PC-3 (cell line): ENCODE measurements around the gene GRK3. TPM values are rescaled to one million over a fixed set of nuclear protein-coding genes. Genes with fewer than 3 reads are reported as not detected.

Source experiments
- ATAC-seq: fragments of 200-7000 bp; cut with Tn5 transposase; 2 replicates; pipeline ENCODE4 v1.9.1; 2020; ENCODE audit warnings: mild to moderate bottlenecking, moderate library complexity
- BruUV-seq: library from RNA; stranded (reverse); fragments of 400-500 nt; replicated peaks from 2 replicates; lab custom pipeline; 2021; lab: Mats Ljungman, UMichigan
- CTCF ChIA-PET: fragments of 300-600 bp; sonication (Branson Sonifier 250); formaldehyde crosslinking; loops from one replicate; lab custom pipeline; 2022; ENCODE audit warnings: antibody characterized with exemption; lab: Charles Lee
- POLR2A ChIA-PET: fragments of 300-600 bp; sonication (Branson Sonifier 250); formaldehyde crosslinking; loops from one replicate; lab custom pipeline; 2022; ENCODE audit warnings: antibody characterized with exemption; ENCODE audit not compliant: unreplicated experiment; lab: Charles Lee
- DNase-seq: peaks from one replicate; pipeline ENCODE4 v3.0.0-alpha.2; 2015
- H2AFZ ChIP-seq: fragments of 300-600 bp; sonication (generic); 2 replicates; pipeline ENCODE4 v1.6.0; 2016; ENCODE audit warnings: antibody characterized with exemption, low read length
- H3F3A ChIP-seq: fragments of 300-600 bp; sonication (generic); one replicate; pipeline ENCODE4 v1.6.0; 2017; ENCODE audit warnings: antibody characterized with exemption, low read length, control low read depth, mild to moderate bottlenecking; ENCODE audit not compliant: unreplicated experiment
- H3K27ac ChIP-seq: fragments of 300-600 bp; sonication (generic); 2 replicates; pipeline ENCODE4 v1.5.1; 2016; ENCODE audit warnings: mild to moderate bottlenecking, low read length
- H3K27me3 ChIP-seq: fragments of 300-600 bp; sonication (generic); 2 replicates; pipeline ENCODE4 v1.6.1; 2016; ENCODE audit warnings: low read length, mixed read lengths
- H3K36me3 ChIP-seq: fragments of 300-600 bp; sonication (generic); 2 replicates; pipeline ENCODE4 v1.6.1; 2016; ENCODE audit warnings: low read depth, mixed run types, low read length, mixed read lengths
- H3K4me1 ChIP-seq: fragments of 300-600 bp; sonication (generic); 2 replicates; pipeline ENCODE4 v1.5.1; 2016; ENCODE audit warnings: low read length; ENCODE audit not compliant: insufficient read depth
- H3K4me2 ChIP-seq: fragments of 300-600 bp; sonication (generic); 2 replicates; pipeline ENCODE4 v1.6.0; 2016; ENCODE audit warnings: low read length
- H3K4me3 ChIP-seq: fragments of 300-600 bp; sonication (generic); 2 replicates; pipeline ENCODE4 v1.5.1; 2016; ENCODE audit warnings: mild to moderate bottlenecking, low read length, mixed read lengths
- H3K79me2 ChIP-seq: fragments of 300-600 bp; sonication (generic); 2 replicates; pipeline ENCODE4 v1.6.1; 2017; ENCODE audit warnings: low read length, mixed read lengths
- H3K9ac ChIP-seq: fragments of 300-600 bp; sonication (generic); 2 replicates; pipeline ENCODE4 v1.6.0; 2016; ENCODE audit warnings: mild to moderate bottlenecking, low read length
- H3K9me2 ChIP-seq: fragments of 300-600 bp; sonication (generic); replicated peaks from 2 replicates; pipeline ENCODE4 v1.6.1; 2016; ENCODE audit warnings: mixed run types, low read length, mixed read lengths
- H3K9me3 ChIP-seq: fragments of 300-600 bp; sonication (generic); 2 replicates; pipeline ENCODE4 v1.6.1; 2016; ENCODE audit warnings: low read length, mixed read lengths
- H4K20me1 ChIP-seq: fragments of 300-600 bp; sonication (generic); 2 replicates; pipeline ENCODE4 v1.6.1; 2016; ENCODE audit warnings: low read length, mixed read lengths
- CTCF ChIP-seq: fragments of 300-600 bp; sonication (generic); conservative IDR thresholded peaks from 2 replicates; pipeline ENCODE4 v1.5.1; 2017; ENCODE audit warnings: antibody characterized with exemption, low read depth, mild to moderate bottlenecking, low read length
- EZH2 ChIP-seq: fragments of 300-600 bp; sonication (generic); IDR thresholded peaks from one replicate; pipeline ENCODE4 v1.6.1; 2017; ENCODE audit warnings: antibody characterized with exemption, mild to moderate bottlenecking, low read length; ENCODE audit not compliant: unreplicated experiment
- EZH2phosphoT487 ChIP-seq: fragments of 300-600 bp; sonication (generic); IDR thresholded peaks from 2 replicates; pipeline ENCODE4 v1.6.1; 2018; ENCODE audit warnings: mild to moderate bottlenecking, antibody characterized with exemption, low read length, borderline replicate concordance
- intact Hi-C: fragments of 100-400 bp; cut with micrococcal nuclease; formaldehyde crosslinking; loops from 2 replicates; pipeline ENCODE4 v1.9.0; 2023
- total RNA-seq: library from RNA; depleted of rRNA; stranded (reverse); fragments of >200 nt; gene quantifications from 2 replicates; pipeline ENCODE4 v1.2.3, GENCODE V29; 2014

GRK3 gene
- total RNA-seq, 1 experiment from 2014 or later: under 0.01 TPM

- Histone ChIP-seq H3K4me2 (no peak within 1 kb of the TSS), H4K20me1 (no peaks in the 10 kb centered on the region), H3K79me2 (no peaks in the 10 kb centered on the region), H2AFZ (no peak within 1 kb of the TSS), H3K36me3 (no peaks in the 10 kb centered on the region), H3K9ac (no peak within 1 kb of the TSS), H3K4me1 (no peaks in the 10 kb centered on the region), H3F3A (no peaks in the 10 kb centered on the region), H3K4me3 (no peak within 1 kb of the TSS), H3K9me2 (no peaks in the 10 kb centered on the region), H3K27me3 (no peaks in the 10 kb centered on the region; the same call in 1 of the 2 replicates), H3K9me3 (no peaks in the 10 kb centered on the region), H3K27ac (no peak within 1 kb of the TSS)
- ATAC-seq: no peak
- no TSS peak for BruUV-seq
- ChIA-PET POLR2A (no interaction called here), CTCF (no interaction called here)
- intact Hi-C loops: no loop called here
- DNase-seq: no peak
- TF ChIP-seq CTCF: no peak
- no peak for TF ChIP-seq EZH2phosphoT487
- no peak for TF ChIP-seq EZH2
These were observed 177.5 kb downstream of the GRK3 start, which contains the start of gene MYO18B for GRCh38 chr22:25741692-25742626. Gene MYO18B (plus strand): TSS chr22:25742188. CDS start chr22:25761093, 18,905 bp downstream.

GRCh38 chr22:25742918-25743708 lies 178.6 kb downstream of the GRK3 start:
- H3K27ac ChIP-seq: no peak overlapping the region
- DNase-seq (no peak), ATAC-seq (no peak)
- no peaks in the 10 kb centered on the region; the same call in 1 of the 2 replicates for H3K27me3 ChIP-seq
- H3K79me2 ChIP-seq: no peaks in the 10 kb centered on the region
- ChIA-PET CTCF (no interaction called here), POLR2A (no interaction called here)
- intact Hi-C loops: no loop called here
- no peak overlapping the region for H3K4me2 ChIP-seq
- H3K36me3 ChIP-seq: no peaks in the 10 kb centered on the region
- no peaks in the 10 kb centered on the region for H4K20me1 ChIP-seq
- H3K4me3 ChIP-seq: no peak overlapping the region
- no TSS peak for BruUV-seq
- H3K9ac ChIP-seq: no peak overlapping the region
- H3K9me2 ChIP-seq: no peaks in the 10 kb centered on the region
- no peaks in the 10 kb centered on the region for H3K9me3 ChIP-seq
- no peak for TF ChIP-seq EZH2phosphoT487
- no peak for TF ChIP-seq EZH2
- no peak for TF ChIP-seq CTCF
- no peak overlapping the region for H2AFZ ChIP-seq
- no peaks in the 10 kb centered on the region for H3F3A ChIP-seq
- H3K4me1 ChIP-seq: no peaks in the 10 kb centered on the region
